Right kidney (tissue), 9 donors: ENCODE measurements around the gene CXCL5.

ENCODE experiments used
- DNase-seq: peaks from one replicate; pipeline ENCODE4 v3.0.0-alpha.2; 2016
- long read RNA-seq, 8 donors: transcript quantifications; one replicate each; lab custom pipeline, GENCODE V29; 2026

The CXCL5 gene
- long read RNA-seq, donor 1, result 0 reads
- long read RNA-seq, donor 2, result 0 reads
- long read RNA-seq, donor 3, result 0 reads
- long read RNA-seq, donor 4, result 0 reads
- long read RNA-seq, donor 5, result 0 reads
- long read RNA-seq, donor 6, result 0 reads
- long read RNA-seq, donor 7, partial matches to known transcripts, result 0 of 1 reads
- long read RNA-seq, donor 7, other reads (novel, unspliced or antisense), result 0 of 1 reads
- long read RNA-seq, donor 8, result 0 reads

- DNase-seq, result peak; percentile 55
Observed at GRCh38 chr4:73998040-73999011, at the start of gene CXCL5. Gene CXCL5 (minus strand): TSS chr4:73998677. CDS start chr4:73998581, 96 bp downstream.

GRCh38 chr4:74047152-74047551, 48.7 kb upstream of the CXCL5 start:
- DNase-seq, result no peak

GRCh38 chr4:74045772-74046171, 47.3 kb upstream of the CXCL5 start:
- DNase-seq, result no peak

GRCh38 chr4:74045247-74045646, 46.8 kb upstream of the CXCL5 start:
- DNase-seq, result no peak

- no peak for DNase-seq
Observed at GRCh38 chr4:74044677-74045076, 46.2 kb upstream of the CXCL5 start.

- no peak for DNase-seq
Observed at GRCh38 chr4:74042681-74043080, 44.2 kb upstream of the CXCL5 start.

- no peak for DNase-seq
Observed at GRCh38 chr4:74041418-74041817, 42.9 kb upstream of the CXCL5 start.

- no peak for DNase-seq
Observed at GRCh38 chr4:74039315-74039763, 40.9 kb upstream of the CXCL5 start.

- DNase-seq, result peak; percentile 78
Observed at GRCh38 chr4:74038425-74039314, 40.2 kb upstream of the CXCL5 start, which contains the start of gene CXCL3. Gene CXCL3 (minus strand): TSS chr4:74038689. CDS start chr4:74038611, 78 bp downstream.

- peak; percentile 46 for DNase-seq
Observed at GRCh38 chr4:74038086-74038424, 39.6 kb upstream of the CXCL5 start.

- DNase-seq, result no peak
Observed at GRCh38 chr4:74037076-74037955, 38.8 kb upstream of the CXCL5 start.

GRCh38 chr4:74033739-74034138, 35.3 kb upstream of the CXCL5 start:
- DNase-seq, result no peak

GRCh38 chr4:74032064-74032463, 33.6 kb upstream of the CXCL5 start:
- no peak for DNase-seq

GRCh38 chr4:74031576-74031975, 33.1 kb upstream of the CXCL5 start:
- no peak for DNase-seq

- DNase-seq, result no peak
Observed at GRCh38 chr4:74030285-74030684, 31.8 kb upstream of the CXCL5 start.

- no peak for DNase-seq
Observed at GRCh38 chr4:74028504-74028903, 30.0 kb upstream of the CXCL5 start.

GRCh38 chr4:74023709-74024108, 25.2 kb upstream of the CXCL5 start:
- no peak for DNase-seq

GRCh38 chr4:74021601-74022000, 23.1 kb upstream of the CXCL5 start:
- no peak for DNase-seq

GRCh38 chr4:74018771-74019170, 20.3 kb upstream of the CXCL5 start:
- no peak for DNase-seq

GRCh38 chr4:74018116-74018515, 19.6 kb upstream of the CXCL5 start:
- no peak for DNase-seq

GRCh38 chr4:74016068-74016467, 17.6 kb upstream of the CXCL5 start:
- DNase-seq, result no peak
